Activated naive CD4-positive, alpha-beta T cell treated with anti-CD3 and anti-CD28 coated beads for 36 hours (primary cell): ENCODE data around the gene CDYL2. TPM values are rescaled to one million over a fixed set of nuclear protein-coding genes. Genes with fewer than 3 reads are reported as not detected.

Experiments used
- CTCF ChIA-PET: fragments of 350-600 bp; sonication (Branson Sonifier 250); formaldehyde crosslinking; loops from one replicate; lab custom pipeline; 2021; ENCODE audit warnings: antibody characterized with exemption; lab: Charles Lee
- DNase-seq: peaks from one replicate; pipeline ENCODE4 v3.0.0-alpha.2; 2020
- H3K27ac Mint-ChIP-seq: one replicate; pipeline ENCODE4 v1.8.0; 2021; ENCODE audit warnings: mild to moderate bottlenecking, mixed read lengths
- H3K27me3 Mint-ChIP-seq: one replicate; pipeline ENCODE4 v1.8.0; 2021; ENCODE audit warnings: low read depth, mixed read lengths
- H3K36me3 Mint-ChIP-seq: one replicate; pipeline ENCODE4 v1.8.0; 2021; ENCODE audit warnings: low read depth, mixed read lengths
- H3K4me1 Mint-ChIP-seq: one replicate; pipeline ENCODE4 v1.8.0; 2021; ENCODE audit warnings: low read depth, mixed read lengths
- H3K4me3 Mint-ChIP-seq: one replicate; pipeline ENCODE4 v1.8.0; 2021; ENCODE audit warnings: mild to moderate bottlenecking, moderate library complexity, mixed read lengths
- H3K9me3 Mint-ChIP-seq: one replicate; pipeline ENCODE4 v1.8.0; 2021; ENCODE audit warnings: mixed read lengths
- intact Hi-C: fragments of 100-400 bp; cut with micrococcal nuclease; formaldehyde crosslinking; loops from one replicate; pipeline ENCODE4 v1.15.1; 2023
- total RNA-seq, 2 experiments: library from RNA; stranded (reverse); gene quantifications; one replicate each; pipeline ENCODE4 v1.2.3, GENCODE V29; 2021

Gene CDYL2
- total RNA-seq, 2 experiments from 2014 or later: 10.1 to 12.7 TPM

GRCh38 chr16:80611171-80611929, 193.0 kb downstream of the CDYL2 start:
- Mint-ChIP-seq H3K9me3 (peaks cover 10% of the 10 kb centered on the region), H3K4me1 (peaks cover 6% of the 10 kb centered on the region), H3K4me3 (no peak overlapping the region), H3K36me3 (peaks cover 24% of the 10 kb centered on the region), H3K27me3 (no peaks in the 10 kb centered on the region), H3K27ac (no peak overlapping the region)
- no peak for DNase-seq
- intact Hi-C loops: no loop called here
- CTCF ChIA-PET: no interaction called here

GRCh38 chr16:80610481-80611156, 193.8 kb downstream of the CDYL2 start:
- Mint-ChIP-seq H3K36me3 (peaks cover 28% of the 10 kb centered on the region), H3K4me3 (no peak overlapping the region), H3K27me3 (no peaks in the 10 kb centered on the region), H3K9me3 (peaks cover 12% of the 10 kb centered on the region), H3K27ac (no peak overlapping the region), H3K4me1 (peaks cover 10% of the 10 kb centered on the region)
- DNase-seq: no peak
- CTCF ChIA-PET: no interaction called here
- intact Hi-C loops: no loop called here

GRCh38 chr16:80608946-80609345, 195.5 kb downstream of the CDYL2 start:
- H3K36me3 Mint-ChIP-seq: peaks cover 25% of the 10 kb centered on the region

GRCh38 chr16:80607204-80607603, 197.2 kb downstream of the CDYL2 start:
- Mint-ChIP-seq H3K27ac (no peak overlapping the region), H3K27me3 (no peaks in the 10 kb centered on the region), H3K4me1 (peaks cover 10% of the 10 kb centered on the region), H3K4me3 (no peak overlapping the region), H3K9me3 (peaks cover 12% of the 10 kb centered on the region), H3K36me3 (peaks cover 23% of the 10 kb centered on the region)
- CTCF ChIA-PET: no interaction called here
- intact Hi-C loops: no loop called here
- no peak for DNase-seq

More at GRCh38 chr16:80608946-80609345, 195.5 kb downstream of the CDYL2 start:
- Mint-ChIP-seq H3K4me1 (peaks cover 10% of the 10 kb centered on the region), H3K9me3 (peaks cover 12% of the 10 kb centered on the region), H3K4me3 (no peak overlapping the region), H3K27me3 (no peaks in the 10 kb centered on the region), H3K27ac (no peak overlapping the region)
- CTCF ChIA-PET: no interaction called here
- intact Hi-C loops: no loop called here
- no peak for DNase-seq

- CTCF ChIA-PET: no interaction called here
- Mint-ChIP-seq H3K4me3 (no peak overlapping the region), H3K9me3 (peaks cover 12% of the 10 kb centered on the region), H3K4me1 (peaks cover 10% of the 10 kb centered on the region), H3K36me3 (peaks cover 23% of the 10 kb centered on the region), H3K27me3 (no peaks in the 10 kb centered on the region), H3K27ac (no peak overlapping the region)
- no peak for DNase-seq
- intact Hi-C loops: no loop called here
Measured at GRCh38 chr16:80606221-80606766, 198.1 kb downstream of the CDYL2 start.

GRCh38 chr16:80604600-80605355, 199.6 kb downstream of the CDYL2 start:
- H3K4me1 Mint-ChIP-seq: peaks cover 10% of the 10 kb centered on the region
- H3K9me3 Mint-ChIP-seq: peaks cover 12% of the 10 kb centered on the region
- H3K4me3 Mint-ChIP-seq: no peak overlapping the region
- CTCF ChIA-PET: no interaction called here
- intact Hi-C loops: no loop called here
- no peak overlapping the region for H3K27ac Mint-ChIP-seq
- H3K36me3 Mint-ChIP-seq: peaks cover 21% of the 10 kb centered on the region
- no peak for DNase-seq
- no peaks in the 10 kb centered on the region for H3K27me3 Mint-ChIP-seq

- CTCF ChIA-PET: no interaction called here
- intact Hi-C loops: no loop called here
- no peak overlapping the region for H3K4me3 Mint-ChIP-seq
- H3K27ac Mint-ChIP-seq: no peak overlapping the region
- H3K36me3 Mint-ChIP-seq: peaks cover 20% of the 10 kb centered on the region
- peaks cover 12% of the 10 kb centered on the region for H3K9me3 Mint-ChIP-seq
- H3K27me3 Mint-ChIP-seq: no peaks in the 10 kb centered on the region
- DNase-seq: no peak
- H3K4me1 Mint-ChIP-seq: peaks cover 10% of the 10 kb centered on the region
Measured at GRCh38 chr16:80602894-80603293, 201.5 kb downstream of the CDYL2 start.

GRCh38 chr16:80601182-80601581, 203.2 kb downstream of the CDYL2 start:
- H3K9me3 Mint-ChIP-seq: peaks cover 2% of the 10 kb centered on the region
- no peak overlapping the region for H3K27ac Mint-ChIP-seq
- DNase-seq: no peak
- CTCF ChIA-PET: no interaction called here
- H3K4me1 Mint-ChIP-seq: peaks cover 2% of the 10 kb centered on the region
- peaks cover 4% of the 10 kb centered on the region for H3K36me3 Mint-ChIP-seq
- H3K4me3 Mint-ChIP-seq: no peak overlapping the region
- intact Hi-C loops: no loop called here
- no peaks in the 10 kb centered on the region for H3K27me3 Mint-ChIP-seq

- H3K4me1 Mint-ChIP-seq: no peaks in the 10 kb centered on the region
- CTCF ChIA-PET: no interaction called here
- no peak for DNase-seq
- intact Hi-C loops: no loop called here
- no peaks in the 10 kb centered on the region for H3K36me3 Mint-ChIP-seq
- peaks cover 3% of the 10 kb centered on the region for H3K9me3 Mint-ChIP-seq
- no peak overlapping the region for H3K4me3 Mint-ChIP-seq
- H3K27me3 Mint-ChIP-seq: no peaks in the 10 kb centered on the region
- H3K27ac Mint-ChIP-seq: no peak overlapping the region
Measured at GRCh38 chr16:80599466-80599865, 204.9 kb downstream of the CDYL2 start.

GRCh38 chr16:80596507-80597207, 207.7 kb downstream of the CDYL2 start:
- Mint-ChIP-seq H3K27me3 (no peaks in the 10 kb centered on the region), H3K27ac (no peak overlapping the region), H3K4me1 (peaks cover 7% of the 10 kb centered on the region), H3K9me3 (peaks cover 3% of the 10 kb centered on the region), H3K36me3 (no peaks in the 10 kb centered on the region), H3K4me3 (no peak overlapping the region)
- CTCF ChIA-PET: no interaction called here
- no peak for DNase-seq
- intact Hi-C loops: no loop called here

- intact Hi-C loops: no loop called here
- no peak overlapping the region for H3K27ac Mint-ChIP-seq
- H3K9me3 Mint-ChIP-seq: peaks cover 3% of the 10 kb centered on the region
- H3K27me3 Mint-ChIP-seq: no peaks in the 10 kb centered on the region
- no peak overlapping the region for H3K4me3 Mint-ChIP-seq
- CTCF ChIA-PET: no interaction called here
- DNase-seq: no peak
- peaks cover 18% of the 10 kb centered on the region for H3K4me1 Mint-ChIP-seq
- no peaks in the 10 kb centered on the region for H3K36me3 Mint-ChIP-seq
Measured at GRCh38 chr16:80594756-80595155, 209.6 kb downstream of the CDYL2 start.

GRCh38 chr16:80592273-80592672, 212.1 kb downstream of the CDYL2 start:
- Mint-ChIP-seq H3K27ac (no peak overlapping the region), H3K27me3 (no peaks in the 10 kb centered on the region), H3K9me3 (peaks cover 3% of the 10 kb centered on the region), H3K4me3 (no peak overlapping the region), H3K36me3 (no peaks in the 10 kb centered on the region), H3K4me1 (peaks cover 18% of the 10 kb centered on the region)
- intact Hi-C loops: no loop called here
- CTCF ChIA-PET: no interaction called here
- no peak for DNase-seq
